Measurements from ENCODE around the gene NKX6-2.

NKX6-2 gene

DNA sequence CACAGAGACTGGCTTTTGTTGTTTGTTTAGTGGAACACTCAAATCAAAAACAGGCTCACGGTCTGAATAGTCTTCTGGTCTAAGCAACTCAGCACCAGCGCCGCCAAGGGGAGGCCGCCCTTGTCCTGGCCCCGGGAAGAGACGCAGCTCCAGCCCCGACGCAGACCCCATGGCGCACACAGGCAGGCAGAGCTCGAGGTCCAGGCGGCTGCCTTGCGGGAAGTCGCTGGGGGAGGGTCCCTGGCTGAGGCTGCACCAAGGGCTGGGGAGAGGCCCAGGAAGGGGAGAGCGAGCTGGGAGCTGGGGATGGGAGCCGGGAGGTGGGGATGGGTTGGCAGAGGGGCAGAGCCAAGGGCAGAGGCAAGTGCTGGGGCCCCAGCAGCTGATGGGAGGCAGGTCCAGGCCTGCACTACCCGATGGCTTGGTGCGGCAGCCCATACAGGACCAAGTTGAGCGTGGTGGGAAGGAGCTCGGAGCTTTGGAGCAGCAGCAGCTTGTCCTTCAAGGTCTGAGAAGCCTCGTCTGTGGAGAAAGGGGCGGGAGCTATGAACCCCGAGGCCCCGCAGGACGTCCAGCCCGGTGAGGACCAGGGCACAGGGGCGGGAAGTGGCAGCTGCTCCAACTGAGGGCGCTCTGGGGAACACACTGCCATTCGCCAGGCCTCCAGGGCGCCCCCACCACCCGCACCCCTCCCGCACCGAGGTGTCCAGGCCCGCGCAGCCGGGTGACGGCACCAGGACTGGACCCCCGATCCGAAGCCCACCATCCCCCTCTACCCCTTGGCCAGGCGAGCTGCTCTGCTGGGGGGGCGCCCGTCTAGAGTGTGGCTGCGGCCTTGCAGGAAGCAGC lies 22.7 kb upstream of the NKX6-2 start:
- ChIA-PET CTCF (interaction anchor here (0.6 kb wide), 1 partner anchor 83 kb away, joined by 3 read pairs; no protein-coding TSS in a partner anchor), POLR2A (no interaction called here)
- TF ChIP-seq GLI2 (tag by site-specific recombination; IDR thresholded peaks at IDR 0.05; ENCODE audit: borderline replicate concordance, low read depth) (no peak), ZNF274 (IDR thresholded peaks at IDR 0.05; ENCODE audit: low read length) (no peak), ZNF274 (tag by site-specific recombination; IDR thresholded peaks at IDR 0.05; ENCODE audit: borderline replicate concordance) (no peak)
- TF ChIP-seq, protein P1, sequence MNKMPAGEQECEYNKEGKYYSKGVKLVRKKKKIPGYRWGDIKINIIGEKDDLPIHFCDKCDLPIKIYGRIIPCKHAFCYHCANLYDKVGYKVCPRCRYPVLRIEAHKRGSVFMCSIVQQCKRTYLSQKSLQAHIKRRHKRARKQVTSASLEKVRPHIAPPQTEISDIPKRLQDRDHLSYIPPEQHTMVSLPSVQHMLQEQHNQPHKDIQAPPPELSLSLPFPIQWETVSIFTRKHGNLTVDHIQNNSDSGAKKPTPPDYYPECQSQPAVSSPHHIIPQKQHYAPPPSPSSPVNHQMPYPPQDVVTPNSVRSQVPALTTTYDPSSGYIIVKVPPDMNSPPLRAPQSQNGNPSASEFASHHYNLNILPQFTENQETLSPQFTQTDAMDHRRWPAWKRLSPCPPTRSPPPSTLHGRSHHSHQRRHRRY (tag by site-specific recombination; IDR thresholded peaks at IDR 0.05): no peak
- Histone ChIP-seq H3K27ac (ENCODE audit: extremely low read depth, low read depth, low read length) (no peak overlapping the region), H3K36me3 (ENCODE audit: control insufficient read depth in 2 of 2, insufficient read depth in 1 of 2, low read length in 2 of 2) (no peaks in the 10 kb centered on the region), H3K9me3 (ENCODE audit: control insufficient read depth, insufficient read depth, low read depth, low read length) (no peaks in the 10 kb centered on the region), H3K4me1 (ENCODE audit: control insufficient read depth, insufficient read depth, low read length) (no peaks in the 10 kb centered on the region), H3K4me3 (ENCODE audit: low read depth, low read length) (no peak overlapping the region)

GRCh38 chr10:132807621-132808049 lies 21.7 kb upstream of the NKX6-2 start:
- Histone ChIP-seq H3K27ac (ENCODE audit: extremely low read depth, low read depth, low read length) (no peak overlapping the region), H3K4me1 (ENCODE audit: control insufficient read depth, insufficient read depth, low read length) (no peaks in the 10 kb centered on the region), H3K4me3 (ENCODE audit: low read depth, low read length) (no peak overlapping the region), H3K9me3 (ENCODE audit: control insufficient read depth, insufficient read depth, low read depth, low read length) (no peaks in the 10 kb centered on the region), H3K36me3 (ENCODE audit: control insufficient read depth in 2 of 2, insufficient read depth in 1 of 2, low read length in 2 of 2) (no peaks in the 10 kb centered on the region)
- POLR2A ChIA-PET: no interaction called here
- TF ChIP-seq REPIN1 (tag by site-specific recombination; IDR thresholded peaks at IDR 0.05; ENCODE audit: low read depth) (no peak), SP3 (tag by site-specific recombination; IDR thresholded peaks at IDR 0.05) (no peak), ZFP69B (tag by site-specific recombination; IDR thresholded peaks at IDR 0.05) (no peak), ZNF354C (tag by site-specific recombination; IDR thresholded peaks at IDR 0.05; ENCODE audit: borderline replicate concordance, low read depth) (no peak), ZNF529 (tag by site-specific recombination; IDR thresholded peaks at IDR 0.05; ENCODE audit: insufficient replicate concordance) (no peak), MYNN (tag by site-specific recombination; IDR thresholded peaks at IDR 0.05; ENCODE audit: borderline replicate concordance) (no peak), ZNF398 (tag by site-specific recombination; IDR thresholded peaks at IDR 0.05) (no peak), ZFP41 (tag by site-specific recombination; IDR thresholded peaks at IDR 0.05; ENCODE audit: borderline replicate concordance) (no peak), ZNF391 (tag by site-specific recombination; IDR thresholded peaks at IDR 0.05; ENCODE audit: borderline replicate concordance, low read depth) (no peak), ZNF24 (tag by site-specific recombination; IDR thresholded peaks at IDR 0.05) (no peak), PRDM1 (tag by site-specific recombination; IDR thresholded peaks at IDR 0.05) (no peak), ZBTB17 (tag by site-specific recombination; IDR thresholded peaks at IDR 0.05) (no peak), ZNF660 (tag by site-specific recombination; IDR thresholded peaks at IDR 0.05) (no peak), ZBTB21 (tag by site-specific recombination; IDR thresholded peaks at IDR 0.05) (no peak), ZNF155 (tag by site-specific recombination; IDR thresholded peaks at IDR 0.05) (no peak), IKZF3 (tag by site-specific recombination; IDR thresholded peaks at IDR 0.05) (no peak), ZNF76 (tag by site-specific recombination; IDR thresholded peaks at IDR 0.05; ENCODE audit: borderline replicate concordance, low read depth) (no peak), RBAK (tag by site-specific recombination; IDR thresholded peaks at IDR 0.05) (no peak), ZNF747 (tag by site-specific recombination; IDR thresholded peaks at IDR 0.05) (no peak)
- TF ChIP-seq, protein P2, sequence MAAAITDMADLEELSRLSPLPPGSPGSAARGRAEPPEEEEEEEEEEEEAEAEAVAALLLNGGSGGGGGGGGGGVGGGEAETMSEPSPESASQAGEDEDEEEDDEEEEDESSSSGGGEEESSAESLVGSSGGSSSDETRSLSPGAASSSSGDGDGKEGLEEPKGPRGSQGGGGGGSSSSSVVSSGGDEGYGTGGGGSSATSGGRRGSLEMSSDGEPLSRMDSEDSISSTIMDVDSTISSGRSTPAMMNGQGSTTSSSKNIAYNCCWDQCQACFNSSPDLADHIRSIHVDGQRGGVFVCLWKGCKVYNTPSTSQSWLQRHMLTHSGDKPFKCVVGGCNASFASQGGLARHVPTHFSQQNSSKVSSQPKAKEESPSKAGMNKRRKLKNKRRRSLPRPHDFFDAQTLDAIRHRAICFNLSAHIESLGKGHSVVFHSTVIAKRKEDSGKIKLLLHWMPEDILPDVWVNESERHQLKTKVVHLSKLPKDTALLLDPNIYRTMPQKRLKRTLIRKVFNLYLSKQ (tag by site-specific recombination; IDR thresholded peaks at IDR 0.05; ENCODE audit: borderline replicate concordance): no peak
- CTCF ChIA-PET: interaction anchor here (0.6 to 0.7 kb wide), 2 partner anchors 79 to 84 kb away, joined by 3 read pairs; no protein-coding TSS in a partner anchor

All from HEK293 (cell line).